HG02943 (cell line): ENCODE measurements around the gene LMO2.
"Not testable (repeated sequence)": the region's sequence is repeated elsewhere in the genome, so short reads cannot be mapped to it uniquely, and the experiment has no call there.

Experiments
- ATAC-seq: cut with Tn5 transposase; IDR thresholded peaks from one replicate; pipeline ENCODE4 v1.9.1; 2021; ENCODE audit warnings: mild to moderate bottlenecking, low read depth, moderate library complexity; ENCODE audit not compliant: unreplicated experiment

Gene LMO2

DNA sequence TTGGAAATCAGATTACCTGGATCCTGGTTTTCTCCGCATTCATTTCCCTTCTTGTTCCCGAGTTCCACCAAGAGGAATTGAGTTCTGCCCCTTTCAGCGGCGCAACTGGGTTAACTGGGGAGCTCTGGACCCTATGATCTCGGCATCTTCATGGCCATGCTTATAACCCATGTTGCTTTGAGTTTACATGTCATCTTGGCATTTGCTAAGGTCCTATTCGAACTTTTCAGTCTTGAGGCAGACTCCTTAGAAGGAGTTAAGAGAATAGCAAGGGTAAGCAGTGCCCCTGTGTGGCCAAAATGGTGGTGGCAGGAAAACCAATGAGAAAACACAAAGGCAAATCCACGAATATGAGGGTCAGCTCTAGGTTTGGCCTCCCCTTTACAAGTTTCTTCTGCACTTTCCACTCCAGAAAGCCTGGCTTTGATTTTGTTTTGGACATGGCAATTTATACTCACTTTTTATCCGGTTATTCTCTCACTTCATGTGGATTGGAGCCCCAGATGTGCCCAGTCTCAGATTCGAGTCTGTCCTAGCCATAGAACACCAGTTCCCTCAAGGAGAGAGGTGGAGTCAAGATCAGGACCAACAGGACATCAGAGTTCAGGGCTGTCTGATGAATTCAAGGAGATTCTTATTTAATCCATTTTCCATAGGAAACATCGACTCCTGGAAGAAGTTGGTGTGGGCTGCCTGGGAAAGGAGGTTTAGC lies 62.3 kb downstream of the LMO2 start:
- ATAC-seq, result no peak

GRCh38 chr11:33828604-33829429 lies 63.1 kb downstream of the LMO2 start:
- ATAC-seq, result no peak

DNA sequence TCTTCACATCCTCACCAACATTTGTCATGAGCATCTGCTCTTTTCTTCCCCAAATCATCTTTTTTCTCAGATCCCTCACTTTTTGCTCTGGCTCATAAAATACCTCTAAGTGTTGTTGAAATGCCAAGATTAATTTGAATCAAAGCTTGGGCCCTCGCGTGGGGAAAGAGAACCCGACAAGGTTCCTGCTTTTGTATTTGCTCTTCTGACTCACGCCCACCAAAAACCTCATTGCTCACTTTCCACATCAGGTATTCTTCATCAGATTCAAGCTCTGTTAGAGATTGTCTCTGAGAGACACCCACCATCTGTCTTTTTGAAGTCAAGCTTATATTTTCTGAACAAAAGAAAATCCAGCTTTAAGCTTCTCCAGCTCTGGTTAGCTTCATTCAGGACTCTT lies 64.7 kb downstream of the LMO2 start:
- no peak for ATAC-seq

DNA sequence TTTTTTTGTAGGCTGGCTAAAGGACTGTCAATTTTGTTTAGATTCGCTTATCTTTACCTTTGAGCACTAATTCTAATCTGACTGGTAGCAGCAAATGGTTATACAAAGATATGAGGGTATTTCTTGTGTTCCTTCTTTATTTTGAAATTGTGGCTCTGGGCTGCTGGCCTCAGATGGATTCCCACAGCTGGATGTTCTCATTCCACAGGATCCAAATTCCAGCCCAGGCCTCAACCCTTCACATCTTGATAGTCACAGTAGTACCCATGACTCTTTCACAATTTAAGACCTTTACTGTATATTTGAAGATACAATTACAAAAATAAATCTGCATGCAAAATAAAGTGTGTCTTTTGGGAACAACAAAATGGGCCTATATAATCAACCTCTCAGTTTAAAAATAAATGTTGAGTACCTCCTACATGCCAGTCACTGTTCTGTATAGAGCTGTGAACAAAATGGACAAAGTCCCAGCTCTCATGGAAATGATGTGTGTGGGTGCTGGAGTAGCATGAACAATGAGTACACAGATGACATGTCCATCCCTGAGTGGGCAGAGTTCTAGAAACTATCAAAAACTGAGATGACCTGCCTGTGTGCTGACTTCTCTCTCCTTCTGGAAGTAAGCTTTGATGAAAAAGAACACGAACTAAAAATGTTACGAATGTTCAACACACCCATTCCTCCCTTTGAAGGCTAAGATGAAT lies 65.9 kb downstream of the LMO2 start:
- no peak for ATAC-seq

DNA sequence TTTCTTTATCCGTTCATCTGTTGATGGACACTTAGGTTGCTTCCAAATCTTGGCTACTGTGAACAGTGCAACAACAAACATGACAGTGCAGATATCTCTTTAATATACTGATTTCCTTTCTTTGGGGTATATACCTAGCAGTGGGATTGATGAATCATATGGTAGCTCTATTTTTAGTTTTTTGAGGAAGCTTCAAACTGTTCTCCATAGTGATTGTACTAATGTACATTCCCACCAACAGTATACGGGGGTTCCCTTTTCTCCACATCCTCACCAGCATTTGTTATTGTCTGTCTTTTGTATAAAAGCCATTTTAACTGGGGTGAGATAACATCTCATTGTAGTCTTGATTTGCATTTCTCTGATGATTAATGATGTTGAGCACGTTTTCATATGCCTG lies 68.9 kb downstream of the LMO2 start:
- not testable (repeated sequence) for ATAC-seq

DNA sequence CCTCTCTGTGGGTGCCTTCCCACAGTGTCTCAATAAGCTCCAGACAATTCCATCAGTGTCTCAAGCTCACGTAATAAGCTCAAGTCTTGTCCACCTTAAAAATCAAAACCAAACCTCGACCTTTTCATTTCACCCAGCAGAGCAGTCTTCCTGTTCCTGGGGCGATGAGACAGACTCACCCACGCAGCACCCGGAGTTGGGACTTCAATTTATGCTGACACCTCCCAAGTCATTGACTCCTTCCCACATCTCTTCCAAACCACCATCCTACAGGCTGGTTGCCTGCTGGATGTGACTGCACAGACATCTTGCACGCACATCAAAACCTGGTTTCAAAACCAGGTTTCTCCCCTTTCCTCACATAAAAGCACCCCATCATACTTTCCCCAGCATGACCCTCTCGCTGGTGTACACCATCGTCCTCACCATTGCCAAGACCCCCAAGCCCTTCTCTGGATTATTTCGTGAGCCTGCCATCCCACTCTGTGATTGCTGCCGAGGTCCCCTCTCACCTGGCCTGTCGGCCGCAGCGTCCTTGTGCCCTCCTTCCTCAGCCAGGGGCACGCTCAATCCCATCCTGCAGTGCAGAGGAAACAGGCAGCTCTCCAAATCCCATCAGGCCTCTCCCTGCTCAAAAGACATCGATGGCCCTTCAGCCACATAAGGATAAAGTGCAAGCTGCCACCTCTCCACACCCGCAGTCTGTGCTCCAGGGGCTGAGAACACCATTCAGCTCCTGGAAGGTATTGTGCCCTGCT lies 72.4 kb downstream of the LMO2 start:
- no peak for ATAC-seq
